Mammary epithelial cell (primary cell): Measurements from ENCODE around the gene NLGN1.

Experiments used
- CTCF ChIP-seq, 2 donors: IDR thresholded peaks in 1 of 2; conservative IDR thresholded peaks in 1 of 2; 2 replicates each; pipeline ENCODE4 v1.5.1; 2011 to 2012; ENCODE audit warnings: inconsistent platforms in 2 of 2, low read length in 2 of 2, mild to moderate bottlenecking in 2 of 2, control low read depth in 1 of 2, low read depth in 1 of 2; ENCODE audit not compliant: insufficient read depth in 1 of 2; ENCODE audit errors: extremely low read depth in 1 of 2
- EZH2 ChIP-seq: IDR thresholded peaks from 2 replicates; pipeline ENCODE4 v1.6.1; 2012; ENCODE audit warnings: low read length, inconsistent platforms, borderline replicate concordance

DNA sequence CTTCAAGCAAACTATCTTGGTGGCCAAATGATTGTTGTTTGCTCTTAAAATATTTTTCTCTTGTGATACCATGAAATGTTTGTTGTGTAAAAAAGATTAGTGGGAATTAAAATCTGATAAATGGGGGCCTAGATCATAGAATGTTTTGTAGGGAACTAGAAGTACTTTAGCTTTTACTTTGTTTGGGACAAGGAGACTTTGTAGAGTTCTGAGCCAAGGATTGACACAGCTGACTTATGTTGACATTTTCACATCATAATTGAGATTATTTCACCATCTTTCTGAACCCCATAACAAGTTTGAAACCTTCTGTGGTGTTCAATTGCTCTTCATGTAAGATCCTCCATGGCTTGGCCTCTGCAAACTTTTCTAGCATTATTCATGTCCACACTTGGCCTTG, 235.4 kb downstream of the NLGN1 start:
- TF ChIP-seq EZH2 (no peak), CTCF (conservative IDR thresholded peaks at IDR 0.05 in 1 of 2, IDR thresholded peaks at IDR 0.05 in 1 of 2; ENCODE audit: extremely low read depth in 1 of 2, insufficient read depth in 1 of 2, low read depth in 1 of 2, low read length in 2 of 2) (no peak)
